HepG2 (cell line): ENCODE data around the gene CASZ1. TPM values are rescaled to one million over a fixed set of nuclear protein-coding genes. Genes with fewer than 3 reads are reported as not detected.

Experiments
- ATAC-seq: fragments of 200-7000 bp; cut with Tn5 transposase; 3 replicates; pipeline ENCODE4 v1.9.1; 2020; ENCODE audit warnings: mild to moderate bottlenecking, moderate library complexity
- BruUV-seq: library from RNA; stranded (reverse); fragments of 400-500 nt; replicated peaks from 2 replicates; lab custom pipeline; 2021; lab: Mats Ljungman, UMichigan
- CTCF ChIA-PET: fragments of 300-600 bp; formaldehyde crosslinking; extraction: SDS; loops from one replicate; lab custom pipeline; 2021; ENCODE audit warnings: low total read pairs, inconsistent platforms, low intra/inter-chr PET ratio; lab: Yijun Ruan, JAX
- POLR2A ChIA-PET: fragments of 350-600 bp; sonication (Branson Sonifier 250); formaldehyde crosslinking; loops from one replicate; lab custom pipeline; 2020; ENCODE audit warnings: antibody characterized with exemption, inconsistent platforms; lab: Yijun Ruan, JAX
- DNase-seq: peaks from one replicate; pipeline ENCODE4 v3.0.0-alpha.2; 2015; ENCODE audit warnings: low spot score
- FAIRE-seq: peaks from 3 replicates; lab custom pipeline; 2011; peaks lifted over from hg19 to GRCh38; lab: Jason Lieb, UNC
- H2AFZ ChIP-seq: one replicate; pipeline ENCODE4 v1.6.1; 2011; ENCODE audit warnings: low read length, inconsistent platforms
- H3K27ac ChIP-seq: fragments of 300-600 bp; 3 replicates; pipeline ENCODE4 v1.8.0; 2011; ENCODE audit warnings: mixed run types, mild to moderate bottlenecking, mixed read lengths, low read length, inconsistent platforms; ENCODE audit not compliant: insufficient read depth; ENCODE audit errors: extremely low read length
- H3K27me3 ChIP-seq, 2 experiments: fragments of 200-600 bp in 1 of 2; 2 replicates in 1 of 2; 3 replicates in 1 of 2; pipeline versions ENCODE4 v1.6.0 to v1.8.0; 2011; ENCODE audit warnings: low read length in 2 of 2, mild to moderate bottlenecking in 2 of 2, moderate library complexity in 2 of 2, inconsistent platforms in 1 of 2; ENCODE audit not compliant: insufficient read depth in 2 of 2, control insufficient read depth in 1 of 2
- H3K36me3 ChIP-seq, 2 experiments: fragments of 200-600 bp in 1 of 2; replicated peaks in 1 of 2; 2 replicates in 1 of 2; 3 replicates in 1 of 2; pipeline versions ENCODE4 v1.5.1 to v1.8.0; 2011; ENCODE audit warnings: low read length in 2 of 2, inconsistent platforms in 1 of 2; ENCODE audit not compliant: insufficient read depth in 2 of 2, control insufficient read depth in 1 of 2
- H3K4me1 ChIP-seq: 2 replicates; pipeline ENCODE4 v1.5.1; 2012; ENCODE audit warnings: low read length, inconsistent platforms; ENCODE audit not compliant: insufficient read depth
- H3K4me2 ChIP-seq: 2 replicates; pipeline ENCODE4 v1.6.0; 2011; ENCODE audit warnings: low read depth, low read length, inconsistent platforms
- H3K4me3 ChIP-seq, 3 experiments: fragments of 200-600 bp in 1 of 3; sonication (generic), shearing (Covaris generic) in 1 of 3; replicated peaks in 1 of 3; 2 replicates each; pipeline ENCODE4 v1.5.1; 2011 to 2016; ENCODE audit warnings: low read length in 3 of 3, inconsistent platforms in 2 of 3, low read depth in 2 of 3, mild to moderate bottlenecking in 2 of 3, control low read depth in 1 of 3, mixed read lengths in 1 of 3; ENCODE audit not compliant: insufficient read depth in 1 of 3
- H3K79me2 ChIP-seq: one replicate; pipeline ENCODE4 v1.6.1; 2011; ENCODE audit warnings: low read length, inconsistent platforms; ENCODE audit not compliant: insufficient read depth
- H3K9ac ChIP-seq: 2 replicates; pipeline ENCODE4 v1.6.0; 2011; ENCODE audit warnings: mild to moderate bottlenecking, low read depth, low read length, inconsistent platforms; ENCODE audit not compliant: insufficient read depth
- H3K9me3 ChIP-seq: 2 replicates; pipeline ENCODE4 v1.5.1; 2012; ENCODE audit warnings: mild to moderate bottlenecking, low read length
- H4K20me1 ChIP-seq: 2 replicates; pipeline ENCODE4 v1.6.0; 2011; ENCODE audit warnings: inconsistent platforms, mild to moderate bottlenecking, low read length, moderate library complexity; ENCODE audit not compliant: insufficient read depth
- HMG20A ChIP-seq: IDR thresholded peaks from 2 replicates; pipeline ENCODE4 v1.6.1; 2016; ENCODE audit warnings: borderline replicate concordance
- HNRNPUL1 ChIP-seq: fragments of 200-400 bp; formaldehyde crosslinking; IDR thresholded peaks from 2 replicates; pipeline ENCODE4 v1.6.1; 2017; ENCODE audit warnings: low read depth, mild to moderate bottlenecking, low read length, moderate library complexity
- RERE ChIP-seq: IDR thresholded peaks from 2 replicates; pipeline ENCODE4 v1.6.1; 2016; ENCODE audit warnings: low read depth, missing genetic modification reagents, missing compliant biosample characterization
- SYNCRIP ChIP-seq: fragments of 200-400 bp; formaldehyde crosslinking; IDR thresholded peaks from 2 replicates; pipeline ENCODE4 v1.6.1; 2018; ENCODE audit warnings: mild to moderate bottlenecking, low read depth, low read length; ENCODE audit not compliant: insufficient read depth
- ZNF207 ChIP-seq: fragments of 450-650 bp; IDR thresholded peaks from 2 replicates; pipeline ENCODE4 v1.6.1; 2016; ENCODE audit warnings: antibody characterized with exemption, borderline replicate concordance
- ZSCAN5A ChIP-seq: sonication (generic); formaldehyde crosslinking; IDR thresholded peaks from 2 replicates; pipeline ENCODE4 v1.8.0; 2022; ENCODE audit warnings: mild to moderate bottlenecking, missing genetic modification reagents, borderline replicate concordance
- WGBS: methylation state at CpG from one replicate; pipeline ENCODE4 v1.1.6; 2017; ENCODE audit warnings: low lambda C conversion rate; 5-methylcytosine and 5-hydroxymethylcytosine counted together
- in situ Hi-C: cut with HindIII; loops from 2 replicates; pipeline ENCODE4 v1.10.0; 2017; ENCODE audit warnings: low pct_unique_long_range_greater_than_20kb; ENCODE audit not compliant: extremely low pct_ligation_motif_present
- intact Hi-C: fragments of 100-400 bp; cut with micrococcal nuclease; formaldehyde crosslinking; loops from one replicate; pipeline ENCODE4 v1.10.0; 2022; ENCODE audit not compliant: unreplicated experiment
- polyA plus RNA-seq, 8 experiments: library from polyadenylated mRNA; depleted of rRNA in 3 of 8; stranded (reverse) in 7 of 8; unstranded in 1 of 8; fragments of >200 nt; fragmentation: Illumina TruSeq in 4 of 8; extraction: Trizol in 4 of 8; gene quantifications; 2 replicates each; pipeline versions ENCODE4 v1.2.1 to v1.2.3, GENCODE V29; 2011 to 2016; ENCODE audit warnings: low read depth in 4 of 8, missing spikeins in 1 of 8, mixed read lengths in 1 of 8; ENCODE audit not compliant: insufficient read depth in 1 of 8
- total RNA-seq, 5 experiments: library from RNA; depleted of rRNA; stranded (reverse); fragments of >200 nt; fragmentation: Illumina TruSeq; extraction: Trizol; gene quantifications; 2 replicates each; pipeline ENCODE4 v1.2.3, GENCODE V29; 2016; ENCODE audit warnings: low read depth in 1 of 5

Gene CASZ1
- total and polyA plus RNA-seq, 2 of the 13 experiments (the other 11 are each of a cell fraction or from before 2014, with no cell fraction given): 1.9 to 3.7 TPM

DNA sequence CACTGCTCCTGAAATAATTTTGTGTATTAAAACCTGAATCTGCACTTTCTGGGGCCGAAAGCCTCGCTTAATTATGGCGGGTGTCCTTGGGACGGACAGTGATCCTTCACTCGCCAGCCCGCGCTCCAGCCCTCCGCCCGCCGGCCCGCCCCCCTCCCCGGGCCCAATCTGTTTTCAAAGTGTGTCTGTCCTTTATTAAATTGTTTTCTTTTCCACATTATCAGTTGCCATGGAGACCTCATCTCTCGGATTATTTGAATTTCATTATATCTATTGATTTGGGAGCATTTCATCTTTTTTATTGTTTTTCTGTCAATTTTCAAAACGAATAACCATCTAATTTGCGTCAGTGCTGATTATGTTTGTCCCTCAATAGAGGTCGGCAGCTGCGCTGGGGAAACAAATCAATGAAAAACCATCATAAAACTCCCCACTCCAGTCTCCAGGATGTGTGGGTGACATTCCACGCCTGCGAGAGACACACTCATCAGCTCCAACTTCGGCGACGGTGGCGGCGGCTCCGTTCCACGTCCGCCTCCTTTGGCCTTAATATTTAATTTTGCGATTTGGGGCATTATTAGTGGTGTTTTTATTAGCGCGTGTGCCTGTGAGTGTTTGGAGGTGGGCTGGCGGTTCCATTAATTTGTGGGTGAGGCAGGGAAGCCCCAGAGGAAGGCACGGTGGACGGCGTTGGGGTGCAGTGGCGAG lies 123.9 kb downstream of the CASZ1 start (continued):
- no peak for TF ChIP-seq HNRNPUL1

DNA sequence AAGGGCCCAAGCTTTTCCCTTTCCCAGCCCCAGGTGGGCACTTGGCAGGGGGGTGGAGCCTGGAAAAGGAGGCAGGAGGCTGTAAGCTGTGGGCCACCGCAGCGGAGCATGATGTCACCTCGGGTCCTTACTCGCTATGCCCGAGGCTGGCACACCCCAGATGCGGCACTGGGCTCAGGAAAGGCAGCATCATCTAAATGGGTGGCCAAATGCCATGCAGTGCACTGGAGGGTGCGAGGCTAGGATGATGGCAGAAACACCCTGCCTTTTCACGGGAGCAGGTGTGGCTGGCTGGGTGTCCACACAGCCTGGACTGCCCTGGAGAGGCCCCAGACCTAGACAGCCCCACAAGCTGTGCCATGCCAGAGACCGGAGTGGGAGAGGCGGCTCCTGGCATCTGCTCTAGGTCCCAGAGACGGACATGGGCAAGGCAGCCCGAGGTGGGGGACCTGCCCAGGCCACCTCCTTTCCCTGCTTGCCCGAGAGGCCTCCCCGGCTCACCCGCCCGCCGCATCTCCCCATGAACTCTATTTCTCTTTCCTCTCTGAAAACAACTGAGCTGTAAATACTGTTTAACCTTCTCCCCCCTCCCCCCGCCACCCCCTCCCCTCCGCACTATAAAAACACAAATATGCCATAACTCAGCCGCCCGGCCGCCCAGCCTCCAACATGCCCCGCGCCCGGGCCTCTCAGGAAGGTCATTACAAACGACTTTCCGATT lies 124.7 kb downstream of the CASZ1 start:
- in situ Hi-C loops (no loop called here), intact Hi-C loops (no loop called here)
- Histone ChIP-seq H3K4me3 (no peak overlapping the region), H3K9me3 (no peaks in the 10 kb centered on the region), H3K79me2 (no peaks in the 10 kb centered on the region), H3K4me1 (peaks cover 32% of the 10 kb centered on the region), H3K9ac (no peak overlapping the region), H3K27me3 (no peaks in the 10 kb centered on the region), H3K36me3 (no peaks in the 10 kb centered on the region), H4K20me1 (no peaks in the 10 kb centered on the region), H2AFZ (no peak overlapping the region), H3K27ac (no peak overlapping the region), H3K4me2 (no peak overlapping the region)
- BruUV-seq: no TSS peak
- ChIA-PET CTCF (no interaction called here), POLR2A (no interaction called here)
- TF ChIP-seq ZSCAN5A (no peak), HMG20A (CRISPR knock-in tag) (no peak), RERE (CRISPR knock-in tag) (no peak), ZNF207 (no peak), SYNCRIP (no peak)
- no peak for DNase-seq
- FAIRE-seq: no peak
- WGBS: 69% methylated on average over 25 of the region's 27 CpGs
- ATAC-seq: no peak
